ENCODE measurements around the gene TRIM65. TPM values are rescaled to one million over a fixed set of nuclear protein-coding genes. Genes with fewer than 3 reads are reported as not detected.
"Not testable (repeated sequence)": the region's sequence is repeated elsewhere in the genome, so short reads cannot be mapped to it uniquely, and the experiment has no call there.

Gene TRIM65
- total RNA-seq, 1 donor from 2014 or later = 21.9 TPM

GRCh38 chr17:75874323-75875181 lies 22.2 kb downstream of the TRIM65 start:
- peaks cover 41% of the 10 kb centered on the region for H3K27me3 Mint-ChIP-seq (ENCODE audit: low read depth)
- no peak for TF ChIP-seq CTCF (IDR thresholded peaks at IDR 0.05; ENCODE audit: unreplicated experiment)
- no peak for DNase-seq (ENCODE audit: low spot score in 2 of 2, unreplicated experiment in 2 of 2)
- no peaks in the 10 kb centered on the region for H3K9me3 Mint-ChIP-seq
- H3K36me3 Mint-ChIP-seq = no peaks in the 10 kb centered on the region
- H3K4me3 Mint-ChIP-seq = no peak overlapping the region
- H3K27ac Mint-ChIP-seq = no peak overlapping the region
- H3K4me1 Mint-ChIP-seq = peaks cover 16% of the 10 kb centered on the region

GRCh38 chr17:75873587-75874322 lies 23.0 kb downstream of the TRIM65 start:
- peaks cover 15% of the 10 kb centered on the region for H3K4me1 Mint-ChIP-seq
- H3K27me3 Mint-ChIP-seq (ENCODE audit: low read depth) = peaks cover 34% of the 10 kb centered on the region
- H3K27ac Mint-ChIP-seq = no peak overlapping the region
- H3K9me3 Mint-ChIP-seq = no peaks in the 10 kb centered on the region
- H3K36me3 Mint-ChIP-seq = no peaks in the 10 kb centered on the region
- no peak for TF ChIP-seq CTCF (IDR thresholded peaks at IDR 0.05; ENCODE audit: unreplicated experiment)
- no peak overlapping the region for H3K4me3 Mint-ChIP-seq
- DNase-seq (ENCODE audit: low spot score in 2 of 2, unreplicated experiment in 2 of 2) = no peak

GRCh38 chr17:75872434-75873351 lies 24.1 kb downstream of the TRIM65 start:
- Mint-ChIP-seq H3K4me3 (no peak overlapping the region), H3K27ac (no peak overlapping the region), H3K9me3 (no peaks in the 10 kb centered on the region), H3K4me1 (peaks cover 11% of the 10 kb centered on the region), H3K36me3 (no peaks in the 10 kb centered on the region), H3K27me3 (ENCODE audit: low read depth) (peaks cover 30% of the 10 kb centered on the region)
- no peak for TF ChIP-seq CTCF (IDR thresholded peaks at IDR 0.05; ENCODE audit: unreplicated experiment)
- DNase-seq (ENCODE audit: low spot score in 2 of 2, unreplicated experiment in 2 of 2) = no peak

- H3K9me3 Mint-ChIP-seq; DNase-seq (ENCODE audit: low spot score in 2 of 2, unreplicated experiment in 2 of 2); H3K4me3 Mint-ChIP-seq; H3K4me1 Mint-ChIP-seq; H3K27me3 Mint-ChIP-seq (ENCODE audit: low read depth); H3K27ac Mint-ChIP-seq; H3K36me3 Mint-ChIP-seq: not testable (repeated sequence)
Observed at GRCh38 chr17:75870228-75870627, 26.5 kb downstream of the TRIM65 start.

GRCh38 chr17:75869282-75870141 lies 27.2 kb downstream of the TRIM65 start:
- Mint-ChIP-seq H3K4me3 (no peak overlapping the region), H3K9me3 (no peaks in the 10 kb centered on the region), H3K27ac (no peak overlapping the region), H3K36me3 (no peaks in the 10 kb centered on the region), H3K27me3 (ENCODE audit: low read depth) (peaks cover 2% of the 10 kb centered on the region), H3K4me1 (peaks cover 2% of the 10 kb centered on the region)
- TF ChIP-seq CTCF (IDR thresholded peaks at IDR 0.05; ENCODE audit: unreplicated experiment) = no peak
- no peak for DNase-seq (ENCODE audit: low spot score in 2 of 2, unreplicated experiment in 2 of 2)

- not testable (repeated sequence) for DNase-seq (ENCODE audit: low spot score in 2 of 2, unreplicated experiment in 2 of 2); H3K27ac Mint-ChIP-seq; H3K9me3 Mint-ChIP-seq; H3K4me3 Mint-ChIP-seq; H3K27me3 Mint-ChIP-seq (ENCODE audit: low read depth); H3K36me3 Mint-ChIP-seq; H3K4me1 Mint-ChIP-seq
Observed at GRCh38 chr17:75868730-75869281, 27.9 kb downstream of the TRIM65 start.

- H3K27me3 Mint-ChIP-seq (ENCODE audit: low read depth); H3K4me1 Mint-ChIP-seq; H3K9me3 Mint-ChIP-seq; DNase-seq (ENCODE audit: low spot score in 2 of 2, unreplicated experiment in 2 of 2); H3K36me3 Mint-ChIP-seq; H3K27ac Mint-ChIP-seq; H3K4me3 Mint-ChIP-seq: not testable (repeated sequence)
Observed at GRCh38 chr17:75865404-75866188, 31.2 kb downstream of the TRIM65 start.

- H3K27ac Mint-ChIP-seq; H3K36me3 Mint-ChIP-seq; H3K4me1 Mint-ChIP-seq; H3K9me3 Mint-ChIP-seq; H3K4me3 Mint-ChIP-seq; DNase-seq (ENCODE audit: low spot score in 2 of 2, unreplicated experiment in 2 of 2); H3K27me3 Mint-ChIP-seq (ENCODE audit: low read depth): not testable (repeated sequence)
Observed at GRCh38 chr17:75864887-75865286, 31.9 kb downstream of the TRIM65 start.
